AG08396 (cell line): ENCODE data around the gene COMMD9.

Source experiments
- DNase-seq: peaks from one replicate; pipeline ENCODE4 v3.0.0; 2012; ENCODE audit warnings: low spot score, mixed read lengths

The COMMD9 gene

DNA sequence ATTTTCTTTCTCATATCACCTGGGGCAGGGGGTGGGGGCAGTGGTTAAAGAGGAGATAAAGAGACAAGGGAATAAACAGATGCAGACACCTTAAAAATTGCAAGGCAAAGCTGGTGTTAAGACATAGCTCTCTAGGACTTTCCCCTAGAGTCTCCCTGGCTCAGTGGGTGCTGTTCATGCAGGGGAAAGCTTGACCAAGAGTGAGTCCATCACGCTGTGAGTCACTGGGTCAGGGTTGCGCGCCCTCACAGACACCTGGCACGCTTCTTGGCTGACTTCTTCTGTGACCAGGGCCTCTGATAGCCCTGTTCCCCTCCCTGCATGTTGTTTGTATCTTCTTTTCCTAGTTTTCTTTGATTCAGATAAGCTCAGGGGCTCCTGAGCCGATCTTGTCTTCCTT lies 31.9 kb downstream of the COMMD9 start:
- no peak for DNase-seq

DNA sequence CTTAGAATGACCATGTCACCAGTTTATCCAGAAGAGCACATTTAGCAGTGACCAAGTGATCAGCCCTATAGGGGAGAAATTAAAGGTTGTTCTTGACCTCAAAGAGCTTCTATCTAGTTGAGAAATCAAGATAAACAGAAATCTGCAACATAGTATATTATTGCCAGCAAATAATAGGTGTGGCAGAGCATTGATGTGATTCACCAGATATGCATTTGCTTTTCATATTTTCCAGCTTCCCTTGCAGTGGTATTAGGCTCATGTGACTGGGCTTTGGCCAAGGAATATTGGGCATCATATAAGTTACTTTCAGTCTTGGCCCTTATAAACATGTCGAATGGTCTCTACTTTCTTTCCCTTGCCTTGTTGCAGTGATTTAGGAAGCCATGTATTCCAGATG lies 34.5 kb downstream of the COMMD9 start:
- DNase-seq: no peak

DNA sequence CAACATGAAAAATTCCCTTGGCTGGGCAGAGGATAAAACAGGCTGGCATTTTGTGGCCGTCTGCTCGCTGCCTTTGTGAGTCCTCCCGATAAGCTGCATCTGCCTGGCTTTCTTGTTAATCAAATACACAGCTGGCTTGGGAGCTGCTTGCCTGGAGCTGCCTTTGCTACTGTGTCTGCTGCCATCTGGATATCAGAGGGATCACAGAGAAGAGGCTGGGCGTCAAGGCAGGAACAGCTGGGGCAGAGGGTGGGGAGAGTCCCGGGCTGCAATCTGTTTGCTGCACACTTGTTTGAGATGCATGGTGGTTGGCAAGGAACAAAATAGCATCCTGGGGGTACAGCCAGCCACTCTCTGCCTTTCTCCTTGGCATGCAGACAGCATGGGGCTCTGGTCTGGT lies 36.0 kb downstream of the COMMD9 start:
- DNase-seq: no peak

DNA sequence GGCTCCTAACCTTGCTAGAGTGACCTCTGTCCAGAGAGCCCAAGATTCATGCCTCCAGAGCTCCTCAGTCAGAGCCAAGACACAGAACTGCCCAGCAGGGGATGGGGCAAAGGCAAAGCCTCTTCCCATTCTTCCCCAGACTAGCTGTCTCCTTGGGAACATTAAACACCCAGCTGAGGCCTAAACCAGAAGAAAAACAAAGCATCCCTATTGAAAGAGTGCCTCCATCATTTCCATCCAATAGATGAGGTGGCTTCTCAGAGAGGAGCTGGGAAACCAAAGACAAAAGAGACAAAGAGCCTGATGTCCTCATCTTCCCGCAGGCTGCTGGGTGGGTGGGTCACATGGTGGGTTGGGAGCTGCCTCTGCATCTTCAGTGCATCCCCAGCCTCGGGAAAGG lies 37.4 kb downstream of the COMMD9 start:
- DNase-seq: no peak

DNA sequence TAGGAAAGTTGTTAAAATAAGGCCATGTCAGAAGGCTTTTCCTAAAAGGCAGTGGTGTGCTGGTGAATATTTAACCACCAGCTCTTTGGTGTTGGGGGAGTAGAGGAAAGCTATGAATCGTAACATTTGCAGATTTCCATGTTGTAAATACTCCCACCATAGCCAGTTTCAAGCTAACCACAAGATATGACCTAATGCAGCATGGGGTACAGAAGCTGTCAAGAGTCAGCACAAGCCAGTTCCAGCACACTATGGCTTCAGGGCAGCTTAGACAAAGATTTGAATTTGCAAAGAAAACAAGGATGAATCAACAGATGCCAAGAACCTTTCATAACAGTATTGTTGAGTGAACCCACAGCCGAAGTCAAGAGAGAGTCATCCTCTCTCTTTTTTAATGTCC lies 40.0 kb downstream of the COMMD9 start:
- DNase-seq: peak; percentile 48

DNA sequence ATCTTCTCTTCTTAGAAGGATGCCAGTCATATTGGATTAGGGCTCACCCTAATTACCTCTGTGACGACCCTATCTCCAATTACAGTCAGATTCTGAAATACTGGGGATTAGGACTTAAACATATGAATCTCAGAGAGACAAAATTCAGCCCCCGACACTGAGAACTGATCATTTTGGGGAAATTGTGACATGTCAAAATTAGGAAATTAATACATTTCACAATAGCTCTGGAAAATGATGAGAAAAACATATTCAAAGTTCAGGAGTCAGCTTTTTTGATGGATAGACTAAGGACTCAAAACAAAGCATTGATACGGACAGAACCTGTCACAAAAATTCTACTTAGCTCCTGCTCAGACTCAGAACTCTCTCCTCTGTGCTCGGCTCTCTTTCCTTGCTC lies 40.8 kb downstream of the COMMD9 start:
- no peak for DNase-seq

DNA sequence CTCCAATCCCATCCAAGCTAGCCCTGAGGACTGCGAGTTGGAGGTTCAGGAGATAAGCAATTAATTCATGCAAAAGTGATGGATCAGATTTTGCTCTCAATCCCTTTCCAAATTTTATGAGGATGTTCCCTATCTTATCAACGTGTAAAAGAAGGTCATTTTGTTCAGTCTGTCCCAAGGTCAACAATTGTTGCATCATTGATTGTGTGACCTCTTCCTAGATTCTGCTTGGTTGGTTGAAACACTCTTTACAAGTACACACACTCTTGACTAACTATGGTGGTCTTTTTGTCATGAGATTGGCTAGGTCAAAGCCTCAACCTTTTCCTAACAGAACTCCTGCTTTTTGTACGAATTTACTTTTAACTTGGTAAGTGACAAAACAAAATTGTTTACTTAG lies 41.7 kb downstream of the COMMD9 start:
- DNase-seq: no peak

DNA sequence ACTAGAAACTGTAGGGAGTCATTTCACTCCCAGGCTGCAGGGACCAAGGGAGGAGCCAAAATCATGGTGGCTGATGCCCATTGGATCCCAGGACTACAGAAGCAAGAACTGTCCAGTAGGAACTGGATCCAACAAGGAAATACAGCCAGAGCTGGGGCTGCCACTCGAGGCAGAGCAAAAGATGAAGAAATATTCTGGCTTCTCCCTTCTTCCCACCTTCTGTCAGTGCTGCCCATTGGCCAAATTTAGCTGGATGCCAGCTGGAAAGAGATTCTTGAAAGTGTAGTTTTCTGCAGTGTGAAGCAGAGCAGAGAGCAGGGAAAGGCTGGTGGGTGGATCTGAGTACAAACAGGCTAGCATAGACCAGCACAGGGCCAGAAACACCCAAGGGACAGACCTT lies 45.6 kb downstream of the COMMD9 start:
- no peak for DNase-seq

DNA sequence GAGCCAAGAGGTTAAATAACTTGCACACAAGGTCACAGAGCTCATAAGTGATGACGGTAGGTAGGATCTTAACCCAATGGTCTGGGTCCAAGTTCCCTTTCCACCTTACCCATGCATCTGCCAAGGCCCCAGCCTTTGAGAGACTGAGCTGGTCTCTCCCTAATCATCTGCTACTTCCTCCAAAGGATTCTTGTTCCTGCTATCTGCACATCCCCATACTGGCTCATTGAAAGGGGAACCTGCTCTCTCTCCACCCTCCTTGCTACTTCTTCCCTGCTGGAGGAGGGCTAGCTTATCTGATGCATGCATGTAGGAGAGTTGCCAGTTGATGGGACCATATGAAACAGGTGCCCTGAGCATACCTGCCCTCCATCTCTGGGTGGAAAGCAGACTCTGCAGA lies 47.7 kb downstream of the COMMD9 start:
- no peak for DNase-seq

DNA sequence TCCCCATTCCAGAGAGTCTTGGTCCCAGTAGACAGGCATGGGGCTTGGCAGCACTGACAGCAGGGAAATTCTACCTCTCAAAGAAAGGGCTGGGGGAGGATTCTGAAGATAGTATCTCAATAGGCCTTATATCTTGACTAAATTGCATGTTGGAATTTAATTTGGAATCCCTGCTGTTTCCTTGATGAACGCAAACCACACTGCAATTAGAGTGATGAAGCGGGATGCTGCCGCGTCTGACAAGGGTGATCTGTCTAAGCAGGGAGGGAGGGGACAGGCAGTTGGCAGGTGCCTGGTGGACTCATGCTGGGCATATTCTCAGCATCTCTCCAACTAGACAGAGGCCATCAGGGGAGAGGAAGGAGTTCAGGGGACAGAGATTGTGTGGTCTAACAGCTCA lies 48.4 kb downstream of the COMMD9 start:
- no peak for DNase-seq

DNA sequence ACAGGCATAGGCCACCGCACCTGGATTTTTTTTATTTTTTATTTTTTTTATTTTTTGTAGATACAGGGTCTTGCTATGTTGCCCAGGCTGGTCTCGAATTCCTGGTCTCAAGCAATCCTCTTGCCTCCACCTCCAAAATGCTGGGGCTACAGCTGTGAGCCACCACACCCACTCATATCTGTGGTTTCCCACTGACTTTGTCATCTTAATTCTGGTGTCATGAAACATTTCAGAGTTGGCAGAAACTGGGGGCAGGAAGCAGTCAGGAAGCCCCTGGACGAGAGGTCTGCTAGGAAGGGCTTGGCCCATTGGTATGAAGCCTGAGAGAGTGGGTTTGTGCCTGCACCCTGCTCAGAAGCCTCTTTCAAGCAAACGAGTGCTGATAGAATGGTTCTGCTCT lies 49.1 kb downstream of the COMMD9 start:
- no peak for DNase-seq

DNA sequence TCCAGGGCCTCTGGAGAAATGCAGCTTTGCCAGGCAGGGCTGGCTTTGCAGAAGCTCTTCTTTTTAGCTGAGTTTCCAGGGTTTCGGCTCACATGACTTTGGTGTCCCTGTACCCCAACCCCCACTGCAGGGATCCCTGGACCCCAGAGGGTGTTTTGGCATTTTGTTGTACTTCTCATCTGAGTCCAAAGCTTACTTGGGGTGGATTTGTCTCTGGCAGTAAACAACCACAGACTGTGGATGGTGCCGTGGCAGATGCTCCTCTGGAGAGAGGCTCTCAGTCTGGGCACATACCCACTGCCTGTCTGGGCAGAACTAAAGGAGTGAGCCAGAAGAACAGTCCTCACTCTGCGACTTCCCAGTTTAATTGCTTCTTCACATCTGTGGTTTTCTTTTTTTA lies 49.6 kb downstream of the COMMD9 start:
- DNase-seq: no peak

DNA sequence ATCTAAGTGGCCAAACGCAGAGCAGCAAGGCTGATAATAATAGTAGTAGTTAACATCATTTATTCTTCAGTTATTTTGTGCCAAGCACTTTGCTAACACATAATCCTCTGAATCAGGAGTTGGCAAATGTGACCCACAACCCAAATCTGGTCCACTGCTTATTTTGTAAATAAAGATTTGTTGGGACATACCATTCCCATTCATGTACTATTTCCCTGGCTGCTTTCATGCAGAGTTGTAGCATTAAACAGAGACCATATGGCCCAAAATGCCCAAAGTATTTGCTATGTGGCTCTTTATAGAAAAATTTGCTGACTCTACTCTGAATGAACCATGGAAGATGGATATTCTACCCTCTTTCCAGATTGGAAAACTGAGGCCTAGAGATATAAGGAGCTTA lies 50.3 kb downstream of the COMMD9 start:
- DNase-seq: no peak

DNA sequence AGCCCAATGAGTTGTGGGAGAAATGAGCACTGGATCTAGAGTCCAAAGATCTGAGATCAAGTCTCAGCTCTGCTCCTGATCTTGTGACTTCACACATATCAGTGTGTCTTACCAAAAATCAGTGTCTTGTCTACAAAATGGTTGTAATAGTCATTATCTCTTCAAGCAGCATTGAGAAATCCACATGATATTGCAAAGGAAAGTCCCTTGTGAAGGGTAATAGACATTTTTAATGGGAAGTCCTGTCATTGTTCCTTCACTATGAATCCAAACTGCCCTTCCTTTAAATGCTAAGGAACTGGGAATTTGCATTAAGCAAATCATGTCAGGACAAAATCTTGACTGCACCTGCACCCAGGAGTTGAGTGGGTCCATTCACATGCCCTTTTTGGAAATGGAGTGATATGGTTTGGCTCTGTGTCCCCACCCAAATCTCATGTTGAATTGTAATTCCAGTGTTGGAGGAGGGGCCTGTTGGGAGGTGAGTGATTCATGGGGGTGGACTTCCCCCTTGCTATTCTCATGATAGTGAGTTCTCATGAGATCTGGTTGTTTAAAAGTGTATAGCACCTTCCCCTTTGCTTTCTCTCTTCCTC lies 51.1 kb downstream of the COMMD9 start:
- no peak for DNase-seq

DNA sequence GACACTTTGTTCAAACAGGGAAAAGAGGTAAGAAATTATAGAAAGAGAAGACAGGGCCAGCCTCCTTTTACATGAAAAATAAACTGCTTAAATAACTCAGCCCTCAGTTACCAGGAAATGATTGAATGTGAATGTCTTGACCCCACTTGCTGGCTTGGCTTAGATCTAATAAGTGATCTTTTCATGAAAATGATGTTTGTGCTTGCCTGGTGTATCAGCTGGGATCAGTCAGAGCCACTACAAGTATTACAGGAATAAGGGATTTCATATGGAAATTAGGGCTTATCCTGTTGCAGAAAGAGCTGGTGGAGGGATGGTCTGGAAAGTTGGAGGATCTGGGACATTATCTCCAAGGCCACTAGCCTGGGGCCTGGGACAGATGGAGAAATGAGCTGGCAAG lies 51.8 kb downstream of the COMMD9 start:
- DNase-seq: no peak

DNA sequence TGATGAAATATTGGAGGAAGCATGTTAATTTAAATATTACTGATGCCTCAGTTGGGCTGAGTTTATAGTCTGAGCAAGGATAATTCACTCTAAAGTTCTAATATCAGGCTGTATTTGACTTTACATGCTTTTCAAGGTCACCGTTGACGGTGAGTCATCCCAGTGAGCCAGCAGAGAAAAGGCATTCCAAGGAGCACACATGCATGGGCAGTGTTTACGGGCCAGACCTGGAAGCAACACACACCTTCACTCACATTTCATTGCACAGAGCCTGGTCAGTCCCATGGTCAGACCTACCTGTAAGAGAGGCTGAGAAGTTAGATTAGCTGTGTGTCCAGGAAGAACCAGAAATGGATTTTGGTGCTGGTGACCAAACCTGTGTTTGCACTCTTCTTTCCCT lies 53.5 kb downstream of the COMMD9 start:
- no peak for DNase-seq

DNA sequence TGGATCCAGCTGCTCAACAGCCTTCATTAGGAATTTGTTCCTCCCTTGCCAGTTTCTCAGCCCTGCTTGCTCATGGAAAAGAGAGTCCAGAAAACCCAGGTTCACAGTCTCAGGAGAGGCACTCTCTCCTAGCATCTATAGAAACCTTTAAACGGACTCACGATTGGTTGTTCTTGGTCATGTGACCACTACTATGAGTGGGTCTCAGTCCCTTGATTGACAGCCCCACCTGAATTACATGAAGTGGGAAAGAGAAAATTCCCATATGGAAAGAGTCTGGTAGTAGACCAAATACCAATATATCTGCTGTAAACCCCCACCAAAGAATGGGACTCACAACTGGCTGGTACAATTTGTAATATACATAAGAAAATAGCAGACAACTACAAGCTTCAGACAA lies 54.4 kb downstream of the COMMD9 start:
- no peak for DNase-seq

DNA sequence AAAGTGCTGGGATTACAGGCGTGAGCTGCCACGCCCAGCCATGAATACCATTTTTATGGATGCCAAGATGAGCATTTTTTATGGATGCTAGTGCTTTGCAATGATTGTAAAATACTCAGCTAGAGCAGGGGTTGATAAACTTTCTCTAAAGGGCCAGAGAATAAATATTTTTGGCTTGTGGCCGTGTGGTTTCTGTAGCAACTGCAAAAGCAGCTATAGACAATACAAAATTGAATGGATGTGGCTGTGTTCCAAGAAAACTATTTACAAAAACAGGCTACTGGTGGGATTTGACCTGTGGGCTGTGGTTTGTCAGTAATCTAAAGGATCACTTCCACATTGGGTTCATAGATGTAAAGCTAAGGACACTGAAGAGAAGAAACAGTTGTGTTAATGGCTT lies 56.0 kb downstream of the COMMD9 start:
- no peak for DNase-seq

DNA sequence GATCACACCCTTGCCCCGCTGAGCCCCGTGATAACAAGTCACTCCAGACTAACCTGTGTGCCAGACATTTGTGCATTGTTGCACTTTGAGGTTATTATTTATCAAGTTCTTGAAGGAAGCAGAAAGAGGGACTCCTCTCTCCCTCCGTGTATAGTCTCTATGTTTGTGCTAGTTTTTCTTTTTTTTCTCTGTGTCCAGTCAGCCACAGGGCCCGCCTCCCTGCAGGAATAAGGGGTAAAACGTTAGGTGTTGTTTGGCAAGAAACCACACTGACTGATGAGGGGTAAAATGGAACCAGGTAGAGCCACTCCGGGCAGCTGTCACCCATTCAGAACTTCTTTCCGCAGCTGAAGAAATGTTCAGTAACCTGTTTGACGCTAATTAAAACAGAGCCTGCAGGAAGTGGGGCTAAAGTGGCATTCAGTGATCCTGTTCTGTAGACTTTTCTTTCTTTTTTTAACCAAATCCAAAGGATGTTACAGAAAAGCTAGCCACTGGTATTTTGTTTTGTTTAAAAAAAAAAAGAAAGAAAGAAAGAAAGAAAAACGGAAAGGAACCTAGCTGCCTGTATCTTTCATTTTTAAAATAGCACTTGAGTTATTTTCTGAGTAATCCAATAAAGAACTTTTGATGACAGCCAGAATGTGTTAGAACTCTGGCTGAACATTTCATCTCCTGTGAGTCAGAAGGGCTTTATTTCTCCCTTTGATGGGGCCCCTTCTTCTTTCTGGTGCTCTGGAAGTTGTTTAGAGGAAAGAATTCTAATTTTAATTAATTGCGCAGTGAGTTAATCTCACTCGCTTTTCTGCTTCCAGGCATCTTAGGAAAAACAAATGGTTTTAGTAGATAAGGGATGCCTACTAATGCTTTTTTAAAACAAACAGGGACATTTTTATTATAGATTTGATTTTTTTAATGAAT lies 58.2 kb downstream of the COMMD9 start:
- DNase-seq: peak; percentile 67

DNA sequence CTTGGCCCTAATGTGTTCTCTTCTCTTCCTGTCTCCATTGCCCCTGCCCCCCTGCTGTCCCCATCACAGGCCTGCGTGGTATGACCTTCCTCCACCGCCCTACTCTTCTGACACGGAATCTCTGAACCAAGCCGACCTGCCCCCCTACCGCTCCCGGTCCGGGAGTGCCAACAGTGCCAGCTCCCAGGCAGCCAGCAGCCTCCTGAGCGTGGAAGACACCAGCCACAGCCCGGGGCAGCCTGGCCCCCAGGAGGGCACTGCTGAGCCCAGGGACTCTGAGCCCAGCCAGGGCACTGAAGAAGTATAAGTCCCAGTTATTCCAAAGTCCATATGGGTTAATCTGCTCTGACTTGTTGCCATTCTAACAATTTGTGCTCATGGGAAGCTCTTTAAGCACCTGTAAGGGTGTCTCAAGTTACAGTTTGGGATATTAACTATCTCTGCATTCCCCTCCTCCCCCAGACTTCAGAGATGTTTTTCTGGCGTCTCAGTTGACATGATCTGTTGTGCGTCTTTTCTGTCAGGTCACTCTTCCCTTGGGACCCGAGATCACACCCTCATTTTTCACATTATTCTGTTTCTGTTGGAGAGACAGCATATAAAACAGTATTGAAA lies 60.0 kb downstream of the COMMD9 start:
- DNase-seq: no peak

DNA sequence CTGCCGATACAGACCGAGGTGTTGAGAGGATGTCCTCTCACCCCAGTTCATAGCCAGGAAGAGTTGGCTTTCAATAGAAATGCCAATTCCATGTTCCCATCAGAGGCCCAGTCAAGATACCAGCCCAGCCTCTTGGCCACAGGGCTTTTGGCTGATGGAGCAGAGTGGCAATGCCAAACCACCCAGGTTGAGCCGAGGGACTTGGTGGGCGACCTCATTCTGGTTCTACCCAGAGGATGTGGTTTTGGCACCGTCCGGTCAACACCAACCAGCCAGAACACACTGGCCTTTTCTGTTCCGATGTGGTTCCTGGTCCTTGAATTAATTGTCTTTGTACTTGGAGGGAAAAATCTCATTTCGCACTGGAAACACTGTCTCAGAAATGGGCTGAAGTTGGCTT lies 60.5 kb downstream of the COMMD9 start:
- no peak for DNase-seq

DNA sequence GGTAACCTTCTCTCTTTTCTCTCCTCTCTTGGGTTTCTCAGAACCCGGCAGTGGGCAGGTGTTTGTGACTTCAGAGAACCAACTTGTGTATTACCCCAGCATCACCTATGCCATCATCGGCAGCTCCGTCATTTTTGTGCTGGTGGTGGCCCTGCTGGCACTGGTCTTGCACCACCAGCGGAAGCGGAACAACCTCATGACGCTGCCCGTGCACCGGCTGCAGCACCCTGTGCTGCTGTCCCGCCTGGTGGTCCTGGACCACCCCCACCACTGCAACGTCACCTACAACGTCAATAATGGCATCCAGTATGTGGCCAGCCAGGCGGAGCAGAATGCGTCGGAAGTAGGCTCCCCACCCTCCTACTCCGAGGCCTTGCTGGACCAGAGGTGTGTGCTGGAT lies 62.2 kb downstream of the COMMD9 start:
- DNase-seq: no peak

DNA sequence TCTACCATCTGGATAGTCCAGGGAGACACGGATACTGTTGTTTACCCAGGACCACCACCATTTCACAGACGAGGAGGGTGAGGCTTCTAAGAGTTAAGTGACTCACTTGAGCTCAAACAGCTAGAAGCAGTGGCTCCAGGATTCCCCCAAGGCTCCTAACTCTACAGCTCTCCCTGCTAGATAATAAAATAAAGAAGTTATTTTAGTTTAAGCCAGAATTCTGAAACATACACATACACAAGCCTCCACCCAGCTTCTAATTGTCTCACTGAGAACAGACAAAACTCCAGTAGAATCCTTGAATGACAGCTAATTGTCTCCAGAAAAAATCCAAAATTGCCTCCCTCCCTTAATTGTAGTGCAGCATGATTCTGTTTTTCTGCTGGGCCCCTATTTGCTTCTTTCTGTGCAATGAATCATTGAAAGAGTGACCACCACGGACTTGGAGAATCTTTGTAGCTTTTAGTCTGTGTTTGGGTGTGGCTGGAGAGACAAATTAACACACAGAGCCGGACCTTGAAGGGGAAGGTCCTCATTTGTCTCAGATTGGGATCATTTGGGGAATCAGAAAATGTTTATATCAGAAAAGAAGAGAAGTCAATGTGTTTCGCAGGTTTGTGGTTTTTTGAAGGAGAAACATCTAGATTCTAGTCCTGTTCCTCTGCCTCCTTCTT lies 64.9 kb downstream of the COMMD9 start:
- DNase-seq: no peak
